ENCODE results near the gene TSGA10. TPM values are rescaled to one million over a fixed set of nuclear protein-coding genes. Genes with fewer than 3 reads are reported as not detected.

Gene TSGA10
- total RNA-seq, 2 donors from 2014 or later, result 15.0 to 17.1 TPM

- 90 to 93% methylated on average over 1 of the region's 1 CpG for WGBS, 2 donors
Measured at GRCh38 chr2:99096728-99097127, 58.0 kb downstream of the TSGA10 start.

DNA sequence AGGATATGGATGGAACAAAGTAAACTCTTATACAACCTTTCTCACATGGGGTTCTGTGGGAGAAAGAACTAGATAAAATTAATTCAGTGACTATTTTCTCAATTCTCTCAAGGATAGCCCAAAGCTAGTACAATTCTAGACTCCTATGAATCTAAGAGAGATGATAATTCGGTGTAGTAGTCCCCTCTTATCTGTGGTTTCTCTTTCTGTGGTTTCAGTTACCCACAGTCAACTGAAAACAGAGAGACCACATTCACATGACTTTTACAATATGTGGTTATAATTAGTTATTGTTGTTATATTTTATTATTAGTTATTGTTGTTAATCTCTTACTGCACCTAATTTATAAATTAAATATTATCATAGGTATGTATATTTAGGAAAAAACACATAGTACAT is 66.7 kb downstream of the TSGA10 start:
- Histone ChIP-seq H3K27ac (no peak overlapping the region), H3K4me1 (no peaks in the 10 kb centered on the region), H3K4me3 (no peak overlapping the region), H3K36me3 (replicated peaks in 1 of 2; ENCODE audit: insufficient read depth in 1 of 2, low read depth in 2 of 2) (no peaks in the 10 kb centered on the region), H3K27me3 (no peaks in the 10 kb centered on the region), H3K9me3 (no peaks in the 10 kb centered on the region)
- ATAC-seq (no peak), DNase-seq (no peak)
- intact Hi-C loops (cut with DNase I), result no loop called here
- TF ChIP-seq CTCF (IDR thresholded peaks at IDR 0.05) (no peak), POLR2A (IDR thresholded peaks at IDR 0.05) (no peak)
- WGBS, 2 donors, result 65 to 72% methylated on average over 1 of the region's 1 CpG

More at GRCh38 chr2:99096728-99097127, 58.0 kb downstream of the TSGA10 start:
- no peak for ATAC-seq
- no peak overlapping the region for H3K27ac ChIP-seq
- TF ChIP-seq POLR2A (IDR thresholded peaks at IDR 0.05) (no peak), CTCF (IDR thresholded peaks at IDR 0.05) (no peak)
- no peaks in the 10 kb centered on the region for H3K4me1 ChIP-seq
- DNase-seq, result no peak
- no peak overlapping the region for H3K4me3 ChIP-seq
- H3K9me3 ChIP-seq, result no peaks in the 10 kb centered on the region
- H3K27me3 ChIP-seq, result no peaks in the 10 kb centered on the region
- intact Hi-C loops (cut with DNase I), result no loop called here
- no peaks in the 10 kb centered on the region for H3K36me3 ChIP-seq (replicated peaks in 1 of 2; ENCODE audit: insufficient read depth in 1 of 2, low read depth in 2 of 2)

- intact Hi-C loops (cut with DNase I), result no loop called here
- WGBS, 2 donors, result 69 to 76% methylated on average over 1 of the region's 1 CpG
- ATAC-seq (no peak), DNase-seq (no peak)
- H3K27me3 ChIP-seq, result no peaks in the 10 kb centered on the region
- H3K4me1 ChIP-seq, result no peaks in the 10 kb centered on the region
- TF ChIP-seq CTCF (IDR thresholded peaks at IDR 0.05) (no peak), POLR2A (IDR thresholded peaks at IDR 0.05) (no peak)
- no peak overlapping the region for H3K27ac ChIP-seq
- H3K36me3 ChIP-seq (replicated peaks in 1 of 2; ENCODE audit: insufficient read depth in 1 of 2, low read depth in 2 of 2), result no peaks in the 10 kb centered on the region
- H3K4me3 ChIP-seq, result no peak overlapping the region
- no peaks in the 10 kb centered on the region for H3K9me3 ChIP-seq
Measured at GRCh38 chr2:99086385-99086784, 68.4 kb downstream of the TSGA10 start.

- H3K9me3 ChIP-seq, result no peaks in the 10 kb centered on the region
- intact Hi-C loops (cut with DNase I), result no loop called here
- no peaks in the 10 kb centered on the region for H3K27me3 ChIP-seq
- WGBS, 2 donors, result 68 to 71% methylated on average over 2 of the region's 2 CpGs
- H3K27ac ChIP-seq, result no peak overlapping the region
- ATAC-seq (no peak), DNase-seq (peak in 2 of 4 donors; percentile 7 to 9)
- no peak overlapping the region for H3K4me3 ChIP-seq
- no peaks in the 10 kb centered on the region for H3K36me3 ChIP-seq (replicated peaks in 1 of 2; ENCODE audit: insufficient read depth in 1 of 2, low read depth in 2 of 2)
- TF ChIP-seq POLR2A (IDR thresholded peaks at IDR 0.05) (no peak), CTCF (IDR thresholded peaks at IDR 0.05) (peak in 2 of 7 experiments; percentile 8 to 22)
- H3K4me1 ChIP-seq, result no peaks in the 10 kb centered on the region
Measured at GRCh38 chr2:99085421-99085820, 69.3 kb downstream of the TSGA10 start.

DNA sequence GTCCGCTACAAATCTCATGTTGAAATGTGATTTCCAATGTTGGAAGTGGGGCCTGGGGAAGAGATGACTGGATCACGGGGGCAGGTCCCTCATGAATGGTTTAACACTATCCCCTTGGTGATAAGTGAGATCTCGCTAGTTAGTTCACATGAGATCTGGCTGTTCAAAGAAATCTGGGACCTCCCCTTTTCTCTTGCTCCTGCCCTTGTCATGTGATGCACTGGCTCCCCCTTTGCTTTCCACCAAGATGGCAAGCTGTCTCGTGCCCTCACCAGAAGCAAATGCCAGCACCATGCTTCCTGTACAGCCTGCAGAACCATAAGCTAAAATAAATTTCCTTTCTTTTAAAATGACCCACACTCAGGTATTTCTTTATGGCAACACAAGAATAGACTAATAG is 70.5 kb downstream of the TSGA10 start:
- intact Hi-C loops (cut with DNase I), result no loop called here
- ATAC-seq (no peak), DNase-seq (no peak)
- Histone ChIP-seq H3K9me3 (no peaks in the 10 kb centered on the region), H3K27ac (no peak overlapping the region), H3K4me1 (no peaks in the 10 kb centered on the region), H3K4me3 (no peak overlapping the region), H3K27me3 (no peaks in the 10 kb centered on the region), H3K36me3 (replicated peaks in 1 of 2; ENCODE audit: insufficient read depth in 1 of 2, low read depth in 2 of 2) (no peaks in the 10 kb centered on the region)
- TF ChIP-seq POLR2A (IDR thresholded peaks at IDR 0.05) (no peak), CTCF (IDR thresholded peaks at IDR 0.05) (no peak)
- 73 to 79% methylated on average over 4 of the region's 4 CpGs for WGBS, 2 donors

Data from body of pancreas (tissue), 4 donors.